Measurements from ENCODE around the gene CREBL2. TPM values are rescaled to one million over a fixed set of nuclear protein-coding genes. Genes with fewer than 3 reads are reported as not detected.
A peak's percentile ranks its signal among the peaks of the same experiment; 100 is the strongest.

CREBL2 gene
- total and polyA plus RNA-seq, 2 of the 13 experiments (the other 11 are each of a cell fraction or from before 2014, with no cell fraction given), result 6.9 to 8.4 TPM

DNA sequence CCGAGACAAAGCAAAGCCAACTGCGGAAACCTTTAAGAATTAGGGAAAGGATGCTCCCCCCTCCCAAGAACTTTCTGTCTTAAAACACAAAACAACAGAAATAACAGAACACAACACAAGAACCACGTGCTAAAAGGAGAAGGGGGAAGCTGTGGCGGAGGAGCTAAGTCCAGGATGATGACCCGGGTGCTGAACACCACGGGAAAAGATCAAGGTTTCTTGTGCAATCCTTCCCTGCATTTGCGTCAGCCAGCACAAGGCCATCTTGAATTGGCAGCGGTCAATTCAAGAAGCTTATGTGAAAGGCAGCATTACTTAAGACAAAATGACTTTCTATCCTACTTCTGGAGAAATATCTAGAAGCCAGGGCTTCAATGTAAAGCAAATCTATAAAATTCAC is 11.0 kb upstream of the CREBL2 start:
- no peak for ATAC-seq
- no peak for FAIRE-seq
- Histone ChIP-seq H3K27me3 (ENCODE audit: control insufficient read depth in 1 of 2, insufficient read depth in 2 of 2, low read length in 2 of 2) (no peaks in the 10 kb centered on the region), H3K4me3 (replicated peaks in 1 of 3; ENCODE audit: insufficient read depth in 1 of 3, low read depth in 2 of 3, low read length in 3 of 3) (no peak overlapping the region), H3K27ac (ENCODE audit: extremely low read length, insufficient read depth, low read length) (no peak overlapping the region), H3K4me2 (ENCODE audit: low read depth, low read length) (peak overlapping the region; percentile 14; the same call in 1 of the 2 replicates), H3K9me3 (ENCODE audit: low read length) (no peaks in the 10 kb centered on the region), H3K79me2 (ENCODE audit: insufficient read depth, low read length) (no peaks in the 10 kb centered on the region), H3K4me1 (ENCODE audit: insufficient read depth, low read length) (peaks cover 28% of the 10 kb centered on the region), H2AFZ (ENCODE audit: low read length) (no peak overlapping the region), H3K36me3 (replicated peaks in 1 of 2; ENCODE audit: control insufficient read depth in 1 of 2, insufficient read depth in 2 of 2, low read length in 2 of 2) (no peaks in the 10 kb centered on the region), H3K9ac (ENCODE audit: insufficient read depth, low read depth, low read length) (no peak overlapping the region), H4K20me1 (ENCODE audit: insufficient read depth, low read length) (no peaks in the 10 kb centered on the region)
- BruUV-seq (replicated peaks), result no TSS peak
- CTCF ChIA-PET (ENCODE audit: low intra/inter-chr PET ratio, low total read pairs), result no interaction called here
- intact Hi-C loops (cut with micrococcal nuclease; ENCODE audit: unreplicated experiment), result no loop called here
- DNase-seq (ENCODE audit: low spot score), result peak; percentile 24
- POLR2A ChIA-PET, result interaction anchor here (1.0 to 2.4 kb wide), 2 partner anchors 11 to 38 kb away, joined by 3 to 12 read pairs; partner anchors contain the start of genes CREBL2 and DUSP16
- WGBS (ENCODE audit: low lambda C conversion rate), result 40% methylated on average over 8 of the region's 8 CpGs
- in situ Hi-C loops (cut with HindIII; ENCODE audit: extremely low pct_ligation_motif_present, low pct_unique_long_range_greater_than_20kb), result no loop called here
- no peak for TF ChIP-seq MXD4 (CRISPR knock-in tag; IDR thresholded peaks at IDR 0.05)
- TF ChIP-seq CCDC6 (CRISPR knock-in tag; IDR thresholded peaks at IDR 0.05), result no peak
- peak; percentile 93 for TF ChIP-seq CEBPB (IDR thresholded peaks at IDR 0.05; ENCODE audit: borderline replicate concordance, low read depth, low read length)
- no peak for TF ChIP-seq JUNB (CRISPR knock-in tag; IDR thresholded peaks at IDR 0.05; ENCODE audit: borderline replicate concordance)
- TF ChIP-seq, protein P1, sequence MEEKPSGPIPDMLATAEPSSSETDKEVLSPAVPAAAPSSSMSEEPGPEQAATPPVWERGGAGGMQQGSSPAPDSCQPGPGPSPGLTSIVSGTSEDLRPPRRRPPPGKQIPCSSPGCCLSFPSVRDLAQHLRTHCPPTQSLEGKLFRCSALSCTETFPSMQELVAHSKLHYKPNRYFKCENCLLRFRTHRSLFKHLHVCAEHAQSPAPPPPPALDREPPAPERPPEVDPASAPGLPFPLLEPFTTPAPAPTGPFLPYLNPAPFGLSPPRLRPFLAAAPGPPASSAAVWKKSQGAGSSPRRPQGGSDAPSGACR (CRISPR knock-in tag; IDR thresholded peaks at IDR 0.05), result peak; percentile 32; the same call in 1 of the 2 replicates
- TF ChIP-seq HNF4G (IDR thresholded peaks at IDR 0.05; ENCODE audit: borderline replicate concordance, low read depth, low read length), result peak; percentile 16; the same call in 1 of the 2 replicates
- TF ChIP-seq HNF4G (CRISPR knock-in tag; IDR thresholded peaks at IDR 0.05; ENCODE audit: borderline replicate concordance, low read depth), result no peak
- no peak for TF ChIP-seq ZFP36L1 (CRISPR knock-in tag; IDR thresholded peaks at IDR 0.05)
- TF ChIP-seq, protein P2, sequence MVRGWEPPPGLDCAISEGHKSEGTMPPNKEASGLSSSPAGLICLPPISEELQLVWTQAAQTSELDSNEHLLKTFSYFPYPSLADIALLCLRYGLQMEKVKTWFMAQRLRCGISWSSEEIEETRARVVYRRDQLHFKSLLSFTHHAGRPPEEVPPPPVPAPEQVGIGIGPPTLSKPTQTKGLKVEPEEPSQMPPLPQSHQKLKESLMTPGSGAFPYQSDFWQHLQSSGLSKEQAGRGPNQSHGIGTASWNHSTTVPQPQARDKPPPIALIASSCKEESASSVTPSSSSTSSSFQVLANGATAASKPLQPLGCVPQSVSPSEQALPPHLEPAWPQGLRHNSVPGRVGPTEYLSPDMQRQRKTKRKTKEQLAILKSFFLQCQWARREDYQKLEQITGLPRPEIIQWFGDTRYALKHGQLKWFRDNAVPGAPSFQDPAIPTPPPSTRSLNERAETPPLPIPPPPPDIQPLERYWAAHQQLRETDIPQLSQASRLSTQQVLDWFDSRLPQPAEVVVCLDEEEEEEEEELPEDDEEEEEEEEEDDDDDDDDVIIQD (CRISPR knock-in tag; IDR thresholded peaks at IDR 0.05; ENCODE audit: low read depth), result peak; percentile 48; the same call in 1 of the 2 replicates
- no peak for TF ChIP-seq ZNF205 (CRISPR knock-in tag; IDR thresholded peaks at IDR 0.05)
- peak; percentile 76 to 98; a peak in 3 of 4 replicates for TF ChIP-seq ATF4 (CRISPR knock-in tag; IDR thresholded peaks at IDR 0.05)
- TF ChIP-seq YY1 (IDR thresholded peaks at IDR 0.05; ENCODE audit: insufficient read depth, insufficient replicate concordance, low read depth, low read length), result peak; percentile 34
- no peak for TF ChIP-seq ZNF776 (CRISPR knock-in tag; IDR thresholded peaks at IDR 0.05)
- TF ChIP-seq, protein P3, sequence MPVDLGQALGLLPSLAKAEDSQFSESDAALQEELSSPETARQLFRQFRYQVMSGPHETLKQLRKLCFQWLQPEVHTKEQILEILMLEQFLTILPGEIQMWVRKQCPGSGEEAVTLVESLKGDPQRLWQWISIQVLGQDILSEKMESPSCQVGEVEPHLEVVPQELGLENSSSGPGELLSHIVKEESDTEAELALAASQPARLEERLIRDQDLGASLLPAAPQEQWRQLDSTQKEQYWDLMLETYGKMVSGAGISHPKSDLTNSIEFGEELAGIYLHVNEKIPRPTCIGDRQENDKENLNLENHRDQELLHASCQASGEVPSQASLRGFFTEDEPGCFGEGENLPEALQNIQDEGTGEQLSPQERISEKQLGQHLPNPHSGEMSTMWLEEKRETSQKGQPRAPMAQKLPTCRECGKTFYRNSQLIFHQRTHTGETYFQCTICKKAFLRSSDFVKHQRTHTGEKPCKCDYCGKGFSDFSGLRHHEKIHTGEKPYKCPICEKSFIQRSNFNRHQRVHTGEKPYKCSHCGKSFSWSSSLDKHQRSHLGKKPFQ (CRISPR knock-in tag; IDR thresholded peaks at IDR 0.05; ENCODE audit: insufficient replicate concordance), result peak; percentile 38
- TF ChIP-seq ZNF446 (CRISPR knock-in tag; IDR thresholded peaks at IDR 0.05), result no peak
- TF ChIP-seq SOX6 (IDR thresholded peaks at IDR 0.05), result no peak
- TF ChIP-seq SOX6 (CRISPR knock-in tag; IDR thresholded peaks at IDR 0.05), result 0 out of 2 replicates have a peak, but pooled peaks have one; percentile 16
- no peak for TF ChIP-seq BRF2 (CRISPR knock-in tag; IDR thresholded peaks at IDR 0.05)
- no peak for TF ChIP-seq CAMTA2 (CRISPR knock-in tag; IDR thresholded peaks at IDR 0.05; ENCODE audit: borderline replicate concordance)
- TF ChIP-seq ZFP37 (CRISPR knock-in tag; IDR thresholded peaks at IDR 0.05; ENCODE audit: borderline replicate concordance), result no peak

Measured in HepG2 (cell line).